Measurements from ENCODE around the gene NMNAT3. TPM values are rescaled to one million over a fixed set of nuclear protein-coding genes. Genes with fewer than 3 reads are reported as not detected.

NMNAT3 gene
- total and polyA plus RNA-seq, 4 donors, result 2.4 to 10.2 (median 3.4) TPM

DNA sequence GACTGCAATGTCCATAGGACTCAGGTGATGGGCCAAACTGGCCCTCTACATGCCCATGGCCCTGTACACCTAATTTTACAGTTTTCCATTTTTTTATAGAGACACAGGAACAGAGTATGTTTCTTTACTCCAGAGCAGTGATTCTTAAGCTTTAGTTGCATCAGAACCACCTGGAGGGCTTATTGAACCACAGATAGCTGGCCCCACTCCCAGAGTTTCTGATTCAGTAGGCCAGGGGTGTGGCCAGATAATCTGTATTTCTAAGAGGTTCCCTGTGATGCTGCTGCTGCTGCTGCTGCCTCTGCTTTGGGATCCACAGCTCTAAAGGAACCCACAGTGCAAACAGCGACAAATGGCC is 143.3 kb downstream of the NMNAT3 start:
- peak in 1 of 3 donors; percentile 22 for DNase-seq
- no peak overlapping the region for H3K4me3 ChIP-seq
- ATAC-seq (ENCODE audit: insufficient read depth, low FRiP score), result no peak
- TF ChIP-seq, protein P1, sequence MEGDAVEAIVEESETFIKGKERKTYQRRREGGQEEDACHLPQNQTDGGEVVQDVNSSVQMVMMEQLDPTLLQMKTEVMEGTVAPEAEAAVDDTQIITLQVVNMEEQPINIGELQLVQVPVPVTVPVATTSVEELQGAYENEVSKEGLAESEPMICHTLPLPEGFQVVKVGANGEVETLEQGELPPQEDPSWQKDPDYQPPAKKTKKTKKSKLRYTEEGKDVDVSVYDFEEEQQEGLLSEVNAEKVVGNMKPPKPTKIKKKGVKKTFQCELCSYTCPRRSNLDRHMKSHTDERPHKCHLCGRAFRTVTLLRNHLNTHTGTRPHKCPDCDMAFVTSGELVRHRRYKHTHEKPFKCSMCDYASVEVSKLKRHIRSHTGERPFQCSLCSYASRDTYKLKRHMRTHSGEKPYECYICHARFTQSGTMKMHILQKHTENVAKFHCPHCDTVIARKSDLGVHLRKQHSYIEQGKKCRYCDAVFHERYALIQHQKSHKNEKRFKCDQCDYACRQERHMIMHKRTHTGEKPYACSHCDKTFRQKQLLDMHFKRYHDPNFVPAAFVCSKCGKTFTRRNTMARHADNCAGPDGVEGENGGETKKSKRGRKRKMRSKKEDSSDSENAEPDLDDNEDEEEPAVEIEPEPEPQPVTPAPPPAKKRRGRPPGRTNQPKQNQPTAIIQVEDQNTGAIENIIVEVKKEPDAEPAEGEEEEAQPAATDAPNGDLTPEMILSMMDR (IDR thresholded peaks at IDR 0.05; ENCODE audit: control extremely low read depth, extremely low read depth), result no peak
- WGBS, 2 donors, result 93 to 96% methylated on average over 1 of the region's 1 CpG
- H3K9ac ChIP-seq (ENCODE audit: insufficient read depth in 1 of 2, low read length in 2 of 2), result peak overlapping the region in 1 of 2 donors; percentile 17
- peaks cover 0 to 17% (median 8%) of the 10 kb centered on the region in 4 donors for H3K36me3 ChIP-seq (ENCODE audit: control insufficient read depth in 4 of 4, insufficient read depth in 4 of 4, low read length in 4 of 4)
- H3K9me3 ChIP-seq (ENCODE audit: control insufficient read depth in 4 of 4, insufficient read depth in 3 of 4, low read length in 3 of 4), result no peaks in the 10 kb centered on the region
- peak overlapping the region; percentile 34 to 64 for H3K27ac ChIP-seq (ENCODE audit: low read depth in 1 of 2, low read length in 1 of 2)
- no peaks in the 10 kb centered on the region for H3K27me3 ChIP-seq (ENCODE audit: control insufficient read depth in 3 of 3, insufficient read depth in 3 of 3, low read length in 2 of 3)
- H3K4me1 ChIP-seq (ENCODE audit: control insufficient read depth in 5 of 5, insufficient read depth in 5 of 5, low read length in 5 of 5), result peaks cover 3 to 69% (median 49%) of the 10 kb centered on the region in 5 donors

DNA sequence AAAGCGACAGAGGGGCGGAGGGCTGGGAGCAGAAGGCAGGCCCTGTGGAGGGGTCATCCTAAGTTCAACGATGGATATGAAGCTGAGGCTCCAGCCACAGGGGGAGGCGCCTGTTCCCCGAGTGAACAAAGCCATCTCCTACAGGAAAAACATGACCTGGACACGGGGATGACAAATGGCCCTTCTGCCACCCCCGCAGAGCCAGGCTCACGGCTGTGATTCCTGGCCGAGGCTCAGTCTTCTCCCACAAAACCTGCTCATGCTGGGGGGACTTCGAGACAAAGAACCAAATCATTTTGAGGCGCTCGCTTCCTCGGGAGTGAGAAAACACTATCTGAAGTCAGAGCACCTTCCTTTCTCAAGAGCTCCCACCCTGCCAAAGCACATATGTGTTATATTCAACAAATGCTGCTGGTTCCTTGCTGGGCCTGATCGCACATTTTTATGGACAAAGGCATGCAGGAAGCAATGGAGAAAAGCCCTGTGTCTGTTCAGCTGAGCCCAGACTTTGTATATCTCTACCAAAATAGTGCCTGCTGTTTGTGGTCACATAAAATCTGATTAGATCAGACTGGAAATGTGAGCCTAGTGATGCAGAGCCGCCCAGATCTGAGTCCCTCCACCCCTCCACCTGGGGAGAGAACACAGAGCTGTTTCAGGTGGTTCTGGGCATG is 143.9 kb downstream of the NMNAT3 start:
- no peak for ATAC-seq (ENCODE audit: insufficient read depth, low FRiP score)
- peak; percentile 86 to 91 (median 89) for DNase-seq
- no peak overlapping the region for H3K4me3 ChIP-seq
- H3K27me3 ChIP-seq (ENCODE audit: control insufficient read depth in 3 of 3, insufficient read depth in 3 of 3, low read length in 2 of 3), result no peaks in the 10 kb centered on the region
- H3K9me3 ChIP-seq (ENCODE audit: control insufficient read depth in 4 of 4, insufficient read depth in 3 of 4, low read length in 3 of 4), result no peaks in the 10 kb centered on the region
- peaks cover 0 to 17% (median 8%) of the 10 kb centered on the region in 4 donors for H3K36me3 ChIP-seq (ENCODE audit: control insufficient read depth in 4 of 4, insufficient read depth in 4 of 4, low read length in 4 of 4)
- peak overlapping the region in 1 of 2 donors; percentile 64 for H3K9ac ChIP-seq (ENCODE audit: insufficient read depth in 1 of 2, low read length in 2 of 2)
- peak overlapping the region; percentile 34 to 64 for H3K27ac ChIP-seq (ENCODE audit: low read depth in 1 of 2, low read length in 1 of 2)
- WGBS, 2 donors, result 48 to 59% methylated on average over 15 of the region's 15 CpGs
- peaks cover 3 to 68% (median 49%) of the 10 kb centered on the region in 5 donors for H3K4me1 ChIP-seq (ENCODE audit: control insufficient read depth in 5 of 5, insufficient read depth in 5 of 5, low read length in 5 of 5)
- TF ChIP-seq, protein P1 (IDR thresholded peaks at IDR 0.05; ENCODE audit: control extremely low read depth, extremely low read depth), result no peak

DNA sequence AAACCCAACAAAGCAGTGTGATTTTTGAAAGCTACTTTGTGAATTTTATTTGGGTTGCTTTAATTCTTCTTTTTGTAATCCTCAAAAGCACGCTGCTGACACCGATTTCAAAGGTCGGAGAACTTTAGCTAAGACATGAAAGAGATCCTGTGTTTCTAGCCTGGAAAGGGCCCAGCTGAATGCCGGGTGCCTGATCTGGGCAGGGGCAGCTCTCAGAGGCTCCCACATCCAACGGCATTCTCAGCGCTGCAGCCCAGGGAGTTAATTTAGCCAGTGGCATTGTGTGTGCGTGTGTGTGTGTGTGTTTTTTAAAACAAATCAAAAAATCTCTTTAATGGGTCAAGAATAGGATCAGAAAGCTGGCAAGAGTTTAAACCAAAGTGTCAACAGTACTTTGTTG is 144.8 kb downstream of the NMNAT3 start:
- Histone ChIP-seq H3K27ac (ENCODE audit: low read depth in 1 of 2, low read length in 1 of 2) (no peak overlapping the region), H3K9me3 (ENCODE audit: control insufficient read depth in 4 of 4, insufficient read depth in 3 of 4, low read length in 3 of 4) (no peaks in the 10 kb centered on the region), H3K9ac (ENCODE audit: insufficient read depth in 1 of 2, low read length in 2 of 2) (peak overlapping the region in 1 of 2 donors; percentile 61), H3K4me3 (no peak overlapping the region), H3K27me3 (ENCODE audit: control insufficient read depth in 3 of 3, insufficient read depth in 3 of 3, low read length in 2 of 3) (no peaks in the 10 kb centered on the region), H3K36me3 (ENCODE audit: control insufficient read depth in 4 of 4, insufficient read depth in 4 of 4, low read length in 4 of 4) (peaks cover 0 to 24% (median 12%) of the 10 kb centered on the region in 4 donors), H3K4me1 (ENCODE audit: control insufficient read depth in 5 of 5, insufficient read depth in 5 of 5, low read length in 5 of 5) (peaks cover 3 to 59% (median 49%) of the 10 kb centered on the region in 5 donors)
- TF ChIP-seq, protein P1 (IDR thresholded peaks at IDR 0.05; ENCODE audit: control extremely low read depth, extremely low read depth), result no peak
- DNase-seq, result peak; percentile 67 to 79 (median 72)
- 76 to 79% methylated on average over 7 of the region's 7 CpGs for WGBS, 2 donors
- ATAC-seq (ENCODE audit: insufficient read depth, low FRiP score), result no peak
